GM12801 (cell line): ENCODE results near the gene TFCP2L1.

Experiments
- CTCF ChIP-seq: IDR thresholded peaks from one replicate; pipeline ENCODE4 v1.5.1; 2011; ENCODE audit warnings: control low read depth; ENCODE audit not compliant: insufficient read length; ENCODE audit errors: extremely low read depth

TFCP2L1 gene

DNA sequence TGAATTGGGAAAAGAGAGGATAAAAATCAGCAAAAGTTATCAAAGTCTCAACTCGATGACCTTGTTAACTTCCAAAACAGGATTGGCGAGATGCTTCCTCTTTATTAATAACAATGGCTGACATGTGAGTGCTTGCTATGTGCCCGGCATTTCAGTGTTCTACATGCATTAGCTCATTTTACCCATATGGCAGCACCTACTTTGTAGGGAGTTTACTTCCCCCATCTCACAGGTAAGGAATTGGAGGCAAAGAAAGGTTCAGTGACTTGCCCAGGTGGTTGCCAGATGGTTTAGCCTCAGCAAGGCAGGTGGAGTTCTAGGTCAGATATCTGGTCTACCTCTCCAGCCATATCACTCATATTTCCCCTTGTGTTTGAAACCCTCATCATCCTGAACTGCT lies 12.4 kb downstream of the TFCP2L1 start:
- no peak for TF ChIP-seq CTCF

DNA sequence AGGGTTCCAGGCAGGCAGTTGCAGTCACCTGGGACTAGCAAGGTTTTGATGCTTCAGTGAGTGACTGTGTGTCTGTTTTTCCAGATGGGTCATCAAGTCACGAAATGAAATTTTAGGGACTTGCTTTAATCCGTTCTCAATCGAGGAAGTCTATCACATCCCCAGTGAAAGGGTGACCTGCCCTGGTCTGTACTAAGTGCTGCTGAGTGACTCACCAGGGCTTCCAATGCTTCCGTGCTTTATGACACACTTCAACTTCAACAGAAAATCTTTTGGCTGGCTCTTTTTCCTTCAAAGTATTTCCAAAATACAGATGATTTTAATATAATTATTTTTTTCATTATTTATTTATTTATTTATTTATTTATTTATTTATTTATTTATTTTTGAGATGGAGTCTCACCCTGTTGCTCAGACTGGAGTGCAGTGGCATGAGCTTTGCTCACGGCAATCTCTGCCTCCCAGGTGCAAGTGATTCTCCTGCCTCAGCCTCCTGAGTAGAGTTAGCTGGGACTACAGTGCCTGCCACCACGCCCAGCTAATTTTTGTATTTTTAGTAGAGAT lies 18.4 kb downstream of the TFCP2L1 start:
- no peak for TF ChIP-seq CTCF

- TF ChIP-seq CTCF: no peak
Observed at GRCh38 chr2:121263996-121264715, 20.8 kb downstream of the TFCP2L1 start.

DNA sequence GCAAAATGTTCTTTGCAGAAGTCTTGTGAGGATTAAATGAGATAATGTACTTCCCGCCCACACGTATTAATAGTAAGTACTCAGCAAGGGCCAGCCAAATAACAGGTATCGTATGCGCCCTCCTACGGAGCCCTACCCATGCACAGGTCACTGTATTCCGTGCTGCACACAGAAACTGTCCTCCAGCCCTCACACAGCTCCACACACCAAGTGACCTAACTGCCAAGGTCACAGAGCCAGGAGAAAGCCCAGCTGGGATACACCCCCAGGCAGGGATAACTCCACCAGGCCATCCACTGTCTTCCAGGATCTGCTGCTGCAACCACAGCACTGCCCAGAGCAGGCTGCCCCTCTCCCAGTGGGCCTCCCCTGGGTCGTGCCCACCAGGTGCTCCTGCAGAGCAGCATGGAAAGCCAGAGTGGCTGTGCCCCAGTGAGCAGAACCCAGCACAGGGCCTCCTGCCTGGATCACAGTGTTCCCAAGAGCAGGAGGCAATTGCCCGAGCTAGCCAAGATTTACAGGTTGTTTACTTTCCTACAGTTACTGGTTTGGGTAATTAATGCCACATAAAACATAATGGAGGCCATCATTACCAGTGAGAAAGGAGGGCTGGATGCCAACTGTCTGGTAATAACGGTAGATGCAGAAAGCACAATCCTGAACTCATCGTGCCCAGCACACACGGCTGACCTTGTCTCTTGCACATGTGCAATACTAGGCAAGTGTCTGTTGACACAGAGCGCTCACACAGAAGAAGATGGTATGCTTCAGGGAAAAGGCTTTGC lies 24.4 kb downstream of the TFCP2L1 start:
- no peak for TF ChIP-seq CTCF

DNA sequence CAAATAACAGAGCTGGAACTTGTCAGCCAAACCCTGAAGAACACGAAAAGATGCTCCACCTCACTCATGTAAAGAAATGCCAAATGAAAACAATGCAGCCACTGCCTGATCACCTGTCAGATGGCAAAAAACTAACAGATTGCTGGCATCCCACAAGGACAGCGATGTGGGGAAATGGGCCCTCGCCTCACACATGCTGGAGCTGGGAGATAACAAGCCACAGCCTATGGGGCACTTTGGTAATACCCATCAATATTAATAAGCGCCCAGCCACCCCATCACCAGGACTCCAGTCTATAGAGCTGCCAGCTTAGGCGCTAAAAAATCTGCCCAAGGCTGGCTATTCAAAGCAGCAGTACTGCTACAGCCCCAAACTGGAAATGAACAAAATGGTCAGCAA lies 27.0 kb downstream of the TFCP2L1 start:
- no peak for TF ChIP-seq CTCF

GRCh38 chr2:121257480-121257840 lies 27.5 kb downstream of the TFCP2L1 start:
- no peak for TF ChIP-seq CTCF

DNA sequence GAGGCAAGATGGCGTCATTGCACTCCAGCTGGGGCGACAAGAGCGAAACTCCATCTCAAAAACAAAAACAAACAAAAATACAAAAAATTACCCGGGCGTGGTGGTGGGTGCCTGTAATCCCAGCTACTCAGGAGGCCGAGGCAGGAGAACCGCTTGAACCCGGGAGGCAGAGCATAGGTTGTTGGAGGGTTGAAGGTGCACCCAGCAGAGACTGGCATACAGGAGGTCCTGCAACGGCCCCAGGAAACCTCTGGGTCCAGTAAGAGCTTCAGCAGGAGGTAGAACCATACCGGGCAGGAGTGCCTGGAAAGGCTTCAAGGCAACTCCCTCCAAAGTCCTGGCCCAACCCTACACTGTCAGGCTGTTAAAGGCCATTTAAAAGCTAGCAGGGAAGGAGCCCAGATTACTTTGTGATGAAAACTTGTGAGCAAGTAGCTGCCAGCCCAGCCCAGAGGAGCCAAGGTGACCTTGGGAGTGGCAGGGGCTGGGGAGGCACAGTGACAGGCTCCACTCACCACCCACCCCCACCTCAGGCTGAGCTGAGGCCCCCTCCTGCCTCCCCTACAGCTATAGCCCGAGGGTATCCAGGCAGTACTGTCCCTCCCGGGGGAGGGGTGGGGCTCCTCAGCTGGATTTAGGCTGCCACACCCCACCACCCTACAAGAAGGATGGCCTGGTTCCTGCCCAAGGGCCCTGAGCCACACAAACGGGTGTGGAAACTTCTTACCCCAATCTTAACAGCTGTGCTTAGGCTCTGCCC lies 28.1 kb downstream of the TFCP2L1 start:
- TF ChIP-seq CTCF: no peak
